Heart left ventricle (tissue), 13 donors: ENCODE data around the gene HSDL1.

ENCODE experiments used
- CTCF ChIP-seq, 12 donors: fragments of 200-600 bp; sonication (generic) in 4 of 12; IDR thresholded peaks; one replicate each; pipeline versions ENCODE4 v1.5.0 to v1.8.0; 2018 to 2022; ENCODE audit warnings: antibody characterized with exemption in 12 of 12, mild to moderate bottlenecking in 5 of 12
- POLR2A ChIP-seq, 2 donors: fragments of 450-650 bp; IDR thresholded peaks; one replicate each; pipeline ENCODE4 v1.6.1; 2017; ENCODE audit warnings: antibody characterized with exemption in 2 of 2, mild to moderate bottlenecking in 2 of 2, moderate library complexity in 2 of 2
- donor health status: ischemic (EF 13 %, LVEDD 7.1; RV severe dilation, severe dysfunction).
- donor health status: DM: no; HTN: yes; CAD: no.
- donor health status: DM: no; HTN: no; CAD: no.
- donor health status: ischemic (EF 25% LVEDD 6.9; RV normal size, moderate dysfunction).
- donor health status: ischemic (EF 25% LVEDD 5.7; RV mildly dilated, moderate dysfunction).
- donor health status: ischemic (EF 35%, LVEDD 5.7; RV mildly dilated, moderate dysfunction).
- donor health status: nonischemic (EF 11% LVEDD 7.7; RV severe dilation, severe dysfunction).
- donor health status: DM: yes; HTN: yes; CAD: no.
- donor health status: PGD.
- donor health status: ischemic (EF 29% LVEDD 5.4; RV normal size, mild dysfunction).
- donor health status: nonischemic (EF 23%, LVEDD 6.1; RV moderate dilation, normal function).

GRCh38 chr16:84093879-84094270 is 51.1 kb downstream of the HSDL1 start:
- TF ChIP-seq CTCF (IDR thresholded peaks at IDR 0.05) (no peak), POLR2A (IDR thresholded peaks at IDR 0.05) (no peak)
